ENCODE data around the gene CCDC169. TPM values are rescaled to one million over a fixed set of nuclear protein-coding genes. Genes with fewer than 3 reads are reported as not detected.

CCDC169 gene
- total and polyA plus RNA-seq, 2 of the 13 experiments (the other 11 are each of a cell fraction or from before 2014, with no cell fraction given) = 0.25 to 0.33 TPM

GRCh38 chr13:36329361-36329760, 31.7 kb upstream of the CCDC169 start:
- H3K27ac ChIP-seq (ENCODE audit: extremely low read length, insufficient read depth, low read length) = no peak overlapping the region
- H3K9ac ChIP-seq (ENCODE audit: insufficient read depth, low read depth, low read length) = no peak overlapping the region
- no peak for FAIRE-seq
- in situ Hi-C loops (cut with HindIII; ENCODE audit: extremely low pct_ligation_motif_present, low pct_unique_long_range_greater_than_20kb) (no loop called here), intact Hi-C loops (cut with micrococcal nuclease; ENCODE audit: unreplicated experiment) (no loop called here)
- no peaks in the 10 kb centered on the region for H3K9me3 ChIP-seq (ENCODE audit: low read length)
- peaks cover 6% of the 10 kb centered on the region for H3K79me2 ChIP-seq (ENCODE audit: insufficient read depth, low read length)
- ChIA-PET POLR2A (no interaction called here), CTCF (ENCODE audit: low intra/inter-chr PET ratio, low total read pairs) (no interaction called here)
- no peak overlapping the region for H3K4me3 ChIP-seq (replicated peaks in 1 of 3; ENCODE audit: insufficient read depth in 1 of 3, low read depth in 2 of 3, low read length in 3 of 3)
- no TSS peak for BruUV-seq (replicated peaks)
- WGBS (ENCODE audit: low lambda C conversion rate) = 47% methylated on average over 4 of the region's 4 CpGs
- H3K36me3 ChIP-seq (replicated peaks in 1 of 2; ENCODE audit: control insufficient read depth in 1 of 2, insufficient read depth in 2 of 2, low read length in 2 of 2) = peaks cover 0 to 1% of the 10 kb centered on the region in 2 experiments; a peak in 1 of 5 replicates
- ATAC-seq = no peak
- no peaks in the 10 kb centered on the region for H3K27me3 ChIP-seq (ENCODE audit: control insufficient read depth in 1 of 2, insufficient read depth in 2 of 2, low read length in 2 of 2)
- H3K4me2 ChIP-seq (ENCODE audit: low read depth, low read length) = no peak overlapping the region
- H4K20me1 ChIP-seq (ENCODE audit: insufficient read depth, low read length) = no peaks in the 10 kb centered on the region; the same call in 1 of the 2 replicates
- H3K4me1 ChIP-seq (ENCODE audit: insufficient read depth, low read length) = 0 out of 2 replicates have a peak, but pooled peaks cover 6% of the 10 kb centered on the region
- H2AFZ ChIP-seq (ENCODE audit: low read length) = no peak overlapping the region
- DNase-seq (ENCODE audit: low spot score) = no peak
- no peak for TF ChIP-seq HOXA3 (CRISPR knock-in tag; IDR thresholded peaks at IDR 0.05)
- TF ChIP-seq RELA (CRISPR knock-in tag; IDR thresholded peaks at IDR 0.05) = no peak
- TF ChIP-seq ZFP1 (CRISPR knock-in tag; IDR thresholded peaks at IDR 0.05) = no peak
- no peak for TF ChIP-seq HNF1B (CRISPR knock-in tag; IDR thresholded peaks at IDR 0.05)
- TF ChIP-seq CREB3 (CRISPR knock-in tag; IDR thresholded peaks at IDR 0.05) = no peak
- no peak for TF ChIP-seq SMAD3 (CRISPR knock-in tag; IDR thresholded peaks at IDR 0.05)
- TF ChIP-seq ELK4 (CRISPR knock-in tag; IDR thresholded peaks at IDR 0.05; ENCODE audit: borderline replicate concordance) = no peak
- no peak for TF ChIP-seq ZNF724P (CRISPR knock-in tag; IDR thresholded peaks at IDR 0.05; ENCODE audit: borderline replicate concordance)
- TF ChIP-seq ARNTL (CRISPR knock-in tag; IDR thresholded peaks at IDR 0.05) = no peak
- TF ChIP-seq ATF5 (CRISPR knock-in tag; IDR thresholded peaks at IDR 0.05; ENCODE audit: low read depth) = no peak
- TF ChIP-seq CERS6 (CRISPR knock-in tag; IDR thresholded peaks at IDR 0.05) = no peak
- no peak for TF ChIP-seq ZKSCAN8 (CRISPR knock-in tag; IDR thresholded peaks at IDR 0.05; ENCODE audit: borderline replicate concordance)
